HT-29 (cell line): Measurements from ENCODE around the gene CLEC2L. TPM values are rescaled to one million over a fixed set of nuclear protein-coding genes. Genes with fewer than 3 reads are reported as not detected.

Source experiments
- DNase-seq: peaks from one replicate; pipeline ENCODE4 v3.0.0-alpha.2; 2015; ENCODE audit warnings: low spot score
- total RNA-seq: library from RNA; depleted of rRNA; stranded (reverse); fragments of >200 nt; shearing (Covaris generic); gene quantifications from 2 replicates; pipeline ENCODE4 v1.2.3, GENCODE V29; 2014; rRNA removed

The CLEC2L gene
- total RNA-seq, 1 experiment from 2014 or later: not detected

GRCh38 chr7:139575338-139575680 is 51.8 kb downstream of the CLEC2L start:
- no peak for DNase-seq

GRCh38 chr7:139576179-139576973 is 52.9 kb downstream of the CLEC2L start:
- no peak for DNase-seq

GRCh38 chr7:139580435-139580834 is 57.0 kb downstream of the CLEC2L start:
- DNase-seq: no peak

GRCh38 chr7:139582130-139582650 is 58.7 kb downstream of the CLEC2L start:
- DNase-seq: no peak

GRCh38 chr7:139582671-139583155 is 59.2 kb downstream of the CLEC2L start:
- DNase-seq: no peak

GRCh38 chr7:139583826-139584553 is 60.5 kb downstream of the CLEC2L start:
- no peak for DNase-seq

- DNase-seq: no peak
Measured at GRCh38 chr7:139585042-139585441, 61.6 kb downstream of the CLEC2L start.

- DNase-seq: no peak
Measured at GRCh38 chr7:139586286-139586685, 62.8 kb downstream of the CLEC2L start.

GRCh38 chr7:139587535-139587934 is 64.0 kb downstream of the CLEC2L start:
- DNase-seq: no peak

GRCh38 chr7:139588632-139589031 is 65.1 kb downstream of the CLEC2L start:
- no peak for DNase-seq

- DNase-seq: no peak
Measured at GRCh38 chr7:139589474-139589873, 66.0 kb downstream of the CLEC2L start.

- no peak for DNase-seq
Measured at GRCh38 chr7:139591550-139592195, 68.2 kb downstream of the CLEC2L start.

GRCh38 chr7:139592801-139593461 is 69.4 kb downstream of the CLEC2L start:
- no peak for DNase-seq

- no peak for DNase-seq
Measured at GRCh38 chr7:139594090-139594489, 70.6 kb downstream of the CLEC2L start.

Other genes starting within 250 kb of the CLEC2L start
- 16.5 and 19.4 TPM in 2 replicates for gene FMC1, start 182.3 kb upstream of the CLEC2L start, total RNA-seq
- 178 and 201 TPM in 2 replicates for gene LUC7L2, start 163.8 kb upstream of the CLEC2L start, total RNA-seq
- 0.16 TPM in 1 of 2 replicates, not detected in the other for gene KLRG2, start 40.0 kb upstream of the CLEC2L start, total RNA-seq